Measurements from ENCODE around the gene SLC39A9. TPM values are rescaled to one million over a fixed set of nuclear protein-coding genes. Genes with fewer than 3 reads are reported as not detected.
"Not testable (repeated sequence)": the region's sequence is repeated elsewhere in the genome, so short reads cannot be mapped to it uniquely, and the experiment has no call there.

The SLC39A9 gene
- polyA plus RNA-seq, 2 of the 4 experiments (the other 2 are of a cell fraction) = 41.7 to 116 TPM

DNA sequence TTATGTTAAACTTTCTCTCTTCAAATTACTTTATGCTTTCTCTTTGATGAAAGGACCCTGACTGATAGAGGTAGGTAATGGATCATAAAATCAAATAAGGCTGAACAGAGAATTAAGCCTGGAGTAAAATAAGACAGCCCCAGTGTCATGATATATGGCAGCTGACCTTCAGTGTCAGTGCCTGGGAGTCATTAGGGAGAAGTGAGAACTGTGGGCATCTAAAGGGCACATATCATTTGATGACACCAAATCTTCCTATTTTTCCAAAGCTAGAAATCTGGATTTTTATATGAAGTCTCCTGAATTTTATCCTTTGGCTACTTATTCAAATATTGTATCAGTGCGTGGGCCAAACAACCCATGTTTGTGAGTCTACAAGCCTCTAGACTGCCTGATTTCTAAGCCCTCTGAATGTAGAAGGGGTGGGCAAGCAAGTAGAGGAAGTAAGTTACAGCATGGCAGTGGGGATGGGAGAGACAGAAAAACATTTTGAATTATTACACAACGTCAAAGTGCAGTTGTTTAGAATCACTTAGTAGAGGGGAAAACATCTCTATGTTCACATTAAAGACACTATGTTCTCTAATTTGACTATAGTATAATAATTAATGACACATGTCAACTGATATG lies 10.0 kb downstream of the SLC39A9 start:
- Histone ChIP-seq H3K4me1 (no peaks in the 10 kb centered on the region), H3K4me3 (no peak overlapping the region), H3K4me2 (no peak overlapping the region), H3K9me3 (no peaks in the 10 kb centered on the region), H3K27ac (no peak overlapping the region)
- ChIA-PET POLR2A (no interaction called here), CTCF (no interaction called here)
- no peak for FAIRE-seq
- no peak for ATAC-seq
- WGBS (ENCODE audit: missing lambda C conversion rate) = 79% methylated on average over 2 of the region's 2 CpGs
- TF ChIP-seq JUN (IDR thresholded peaks at IDR 0.05) = no peak
- no peak for TF ChIP-seq ZSCAN20 (CRISPR knock-in tag; IDR thresholded peaks at IDR 0.05)
- TF ChIP-seq SREBF2 (IDR thresholded peaks at IDR 0.05) = no peak
- TF ChIP-seq ZNF302 (CRISPR knock-in tag; IDR thresholded peaks at IDR 0.05) = no peak
- no peak for TF ChIP-seq CHD4 (IDR thresholded peaks at IDR 0.05; ENCODE audit: borderline replicate concordance)
- no peak for TF ChIP-seq GATA3 (IDR thresholded peaks at IDR 0.05; ENCODE audit: borderline replicate concordance)
- no peak for TF ChIP-seq HOXA7 (CRISPR knock-in tag; IDR thresholded peaks at IDR 0.05)
- no peak for TF ChIP-seq REST (IDR thresholded peaks at IDR 0.05)
- TF ChIP-seq CBX2 (IDR thresholded peaks at IDR 0.05; ENCODE audit: borderline replicate concordance, low read depth) = no peak
- no peak for TF ChIP-seq CEBPB (IDR thresholded peaks at IDR 0.05)
- no peak for TF ChIP-seq PHF8 (IDR thresholded peaks at IDR 0.05; ENCODE audit: borderline replicate concordance, low read depth)
- no peak for TF ChIP-seq HOXB13 (CRISPR knock-in tag; IDR thresholded peaks at IDR 0.05; ENCODE audit: low read depth)
- TF ChIP-seq RAD21 (conservative IDR thresholded peaks at IDR 0.05 in 1 of 2, IDR thresholded peaks at IDR 0.05 in 1 of 2) = no peak
- no peak for DNase-seq (ENCODE audit: low read depth in 1 of 2, low spot score in 1 of 2)

- TF ChIP-seq TFCP2L1 (CRISPR knock-in tag; IDR thresholded peaks at IDR 0.05) (no peak), MAFK (IDR thresholded peaks at IDR 0.05; ENCODE audit: partially characterized antibody) (peak; percentile 85), JUN (IDR thresholded peaks at IDR 0.05) (no peak)
- ATAC-seq (no peak), FAIRE-seq (no peak), DNase-seq (ENCODE audit: low read depth in 1 of 2, low spot score in 1 of 2) (no peak)
- Histone ChIP-seq H3K4me1 (no peaks in the 10 kb centered on the region), H3K4me3 (no peak overlapping the region), H3K27ac (no peak overlapping the region), H3K9me3 (peaks cover 4% of the 10 kb centered on the region; the same call in 2 of the 3 replicates), H3K4me2 (no peak overlapping the region)
- ChIA-PET CTCF (interaction anchor here (1.0 kb wide), 2 partner anchors 11 to 16 kb away, joined by 3 to 5 read pairs; partner anchors contain the start of gene ERH), POLR2A (interaction anchor here (0.7 kb wide), 1 partner anchor 221 kb away, joined by 3 read pairs; no protein-coding TSS in a partner anchor)
- 81% methylated on average over 2 of the region's 2 CpGs for WGBS (ENCODE audit: missing lambda C conversion rate)
Measured at GRCh38 chr14:69413483-69413882, 15.0 kb downstream of the SLC39A9 start.

DNA sequence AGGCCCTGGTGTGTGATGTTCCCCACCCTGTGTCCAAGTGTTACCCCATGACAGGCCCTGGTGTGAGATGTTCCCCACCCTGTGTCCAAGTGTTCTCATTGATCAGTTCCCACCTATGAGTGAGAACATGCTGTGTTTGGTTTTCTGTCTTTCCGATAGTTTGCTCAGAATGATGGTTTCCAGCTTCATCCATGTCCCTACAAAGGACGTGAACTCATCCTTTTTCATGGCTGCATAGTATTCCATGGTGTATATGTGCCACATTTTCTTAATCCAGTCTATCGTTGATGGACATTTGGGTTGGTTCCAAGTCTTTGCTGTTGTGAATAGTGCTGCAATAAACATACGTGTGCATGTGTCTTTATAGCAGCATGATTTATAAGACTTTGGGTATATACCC lies 17.6 kb downstream of the SLC39A9 start:
- FAIRE-seq; DNase-seq (ENCODE audit: low read depth in 1 of 2, low spot score in 1 of 2); H3K4me3 ChIP-seq; ATAC-seq; H3K4me2 ChIP-seq; H3K27ac ChIP-seq; H3K9me3 ChIP-seq; H3K4me1 ChIP-seq; POLR2A ChIA-PET: not testable (repeated sequence)
- TF ChIP-seq KDM1A (IDR thresholded peaks at IDR 0.05; ENCODE audit: low read depth) = peak; percentile 38; the same call in 1 of the 2 replicates
- CTCF ChIA-PET = interaction anchor here (0.5 kb wide), 1 partner anchor 31 kb away, joined by 3 read pairs; no protein-coding TSS in a partner anchor
- 77% methylated on average over 4 of the region's 4 CpGs for WGBS (ENCODE audit: missing lambda C conversion rate)

- no peak for ATAC-seq
- H3K4me3 ChIP-seq = no peak overlapping the region
- FAIRE-seq = no peak
- H3K9me3 ChIP-seq = no peaks in the 10 kb centered on the region
- no peak overlapping the region for H3K27ac ChIP-seq
- CTCF ChIA-PET = interaction anchor here (0.8 to 1.2 kb wide), 3 partner anchors 10 to 174 kb away, joined by 3 read pairs; no protein-coding TSS in a partner anchor
- H3K4me2 ChIP-seq = no peak overlapping the region
- DNase-seq (ENCODE audit: low read depth in 1 of 2, low spot score in 1 of 2) = no peak
- WGBS (ENCODE audit: missing lambda C conversion rate) = 98% methylated on average over 4 of the region's 4 CpGs
- peaks cover 9% of the 10 kb centered on the region; the same call in 2 of the 3 replicates for H3K4me1 ChIP-seq
- POLR2A ChIA-PET = interaction anchor here (0.7 kb wide), 1 partner anchor 164 kb away, joined by 3 read pairs; no protein-coding TSS in a partner anchor
- TF ChIP-seq NPAS2 (CRISPR knock-in tag; IDR thresholded peaks at IDR 0.05; ENCODE audit: borderline replicate concordance) = no peak
- no peak for TF ChIP-seq ZSCAN20 (CRISPR knock-in tag; IDR thresholded peaks at IDR 0.05)
- TF ChIP-seq HOXB13 (CRISPR knock-in tag; IDR thresholded peaks at IDR 0.05; ENCODE audit: low read depth) = no peak
- TF ChIP-seq TP53 (CRISPR knock-in tag; IDR thresholded peaks at IDR 0.05) = no peak
- no peak for TF ChIP-seq NFE2L2 (conservative IDR thresholded peaks at IDR 0.05; ENCODE audit: low read length)
- TF ChIP-seq, protein P1, sequence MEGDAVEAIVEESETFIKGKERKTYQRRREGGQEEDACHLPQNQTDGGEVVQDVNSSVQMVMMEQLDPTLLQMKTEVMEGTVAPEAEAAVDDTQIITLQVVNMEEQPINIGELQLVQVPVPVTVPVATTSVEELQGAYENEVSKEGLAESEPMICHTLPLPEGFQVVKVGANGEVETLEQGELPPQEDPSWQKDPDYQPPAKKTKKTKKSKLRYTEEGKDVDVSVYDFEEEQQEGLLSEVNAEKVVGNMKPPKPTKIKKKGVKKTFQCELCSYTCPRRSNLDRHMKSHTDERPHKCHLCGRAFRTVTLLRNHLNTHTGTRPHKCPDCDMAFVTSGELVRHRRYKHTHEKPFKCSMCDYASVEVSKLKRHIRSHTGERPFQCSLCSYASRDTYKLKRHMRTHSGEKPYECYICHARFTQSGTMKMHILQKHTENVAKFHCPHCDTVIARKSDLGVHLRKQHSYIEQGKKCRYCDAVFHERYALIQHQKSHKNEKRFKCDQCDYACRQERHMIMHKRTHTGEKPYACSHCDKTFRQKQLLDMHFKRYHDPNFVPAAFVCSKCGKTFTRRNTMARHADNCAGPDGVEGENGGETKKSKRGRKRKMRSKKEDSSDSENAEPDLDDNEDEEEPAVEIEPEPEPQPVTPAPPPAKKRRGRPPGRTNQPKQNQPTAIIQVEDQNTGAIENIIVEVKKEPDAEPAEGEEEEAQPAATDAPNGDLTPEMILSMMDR (IDR thresholded peaks at IDR 0.05) = no peak
- TF ChIP-seq TFCP2L1 (CRISPR knock-in tag; IDR thresholded peaks at IDR 0.05) = no peak
- TF ChIP-seq REST (IDR thresholded peaks at IDR 0.05) = no peak
Measured at GRCh38 chr14:69423279-69423678, 24.8 kb downstream of the SLC39A9 start.
